GM12801 (cell line): ENCODE measurements around the gene POU2F2.

ENCODE experiments used
- CTCF ChIP-seq: IDR thresholded peaks from one replicate; pipeline ENCODE4 v1.5.1; 2011; ENCODE audit warnings: control low read depth; ENCODE audit not compliant: insufficient read length; ENCODE audit errors: extremely low read depth

POU2F2 gene

GRCh38 chr19:42174958-42175734, 42.9 kb upstream of the POU2F2 start:
- no peak for TF ChIP-seq CTCF

GRCh38 chr19:42174188-42174587, 41.9 kb upstream of the POU2F2 start:
- TF ChIP-seq CTCF: no peak

- TF ChIP-seq CTCF: no peak
Measured at GRCh38 chr19:42173695-42174094, 41.4 kb upstream of the POU2F2 start.

- no peak for TF ChIP-seq CTCF
Measured at GRCh38 chr19:42172261-42172660, 40.0 kb upstream of the POU2F2 start.

GRCh38 chr19:42170715-42171114, 38.5 kb upstream of the POU2F2 start:
- TF ChIP-seq CTCF: no peak

- no peak for TF ChIP-seq CTCF
Measured at GRCh38 chr19:42169486-42170413, 37.5 kb upstream of the POU2F2 start.

- no peak for TF ChIP-seq CTCF
Measured at GRCh38 chr19:42168206-42168605, 36.0 kb upstream of the POU2F2 start.
